RCC 7860 (cell line): ENCODE data around the gene LTB.

ENCODE experiments used
- DNase-seq: peaks from one replicate; pipeline ENCODE4 v3.0.0-alpha.2; 2015; ENCODE audit warnings: low spot score
- FAIRE-seq: peaks from 2 replicates; lab custom pipeline; 2012; peaks lifted over from hg19 to GRCh38; lab: Jason Lieb, UNC

Gene LTB

GRCh38 chr6:31576897-31577578 is 5.2 kb downstream of the LTB start:
- no peak for DNase-seq
- FAIRE-seq = no peak

DNA sequence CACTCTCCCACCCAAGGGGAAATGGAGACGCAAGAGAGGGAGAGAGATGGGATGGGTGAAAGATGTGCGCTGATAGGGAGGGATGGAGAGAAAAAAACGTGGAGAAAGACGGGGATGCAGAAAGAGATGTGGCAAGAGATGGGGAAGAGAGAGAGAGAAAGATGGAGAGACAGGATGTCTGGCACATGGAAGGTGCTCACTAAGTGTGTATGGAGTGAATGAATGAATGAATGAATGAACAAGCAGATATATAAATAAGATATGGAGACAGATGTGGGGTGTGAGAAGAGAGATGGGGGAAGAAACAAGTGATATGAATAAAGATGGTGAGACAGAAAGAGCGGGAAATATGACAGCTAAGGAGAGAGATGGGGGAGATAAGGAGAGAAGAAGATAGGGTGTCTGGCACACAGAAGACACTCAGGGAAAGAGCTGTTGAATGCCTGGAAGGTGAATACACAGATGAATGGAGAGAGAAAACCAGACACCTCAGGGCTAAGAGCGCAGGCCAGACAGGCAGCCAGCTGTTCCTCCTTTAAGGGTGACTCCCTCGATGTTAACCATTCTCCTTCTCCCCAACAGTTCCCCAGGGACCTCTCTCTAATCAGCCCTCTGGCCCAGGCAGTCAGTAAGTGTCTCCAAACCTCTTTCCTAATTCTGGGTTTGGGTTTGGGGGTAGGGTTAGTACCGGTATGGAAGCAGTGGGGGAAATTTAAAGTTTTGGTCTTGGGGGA is 6.1 kb downstream of the LTB start:
- DNase-seq (no peak), FAIRE-seq (no peak)

DNA sequence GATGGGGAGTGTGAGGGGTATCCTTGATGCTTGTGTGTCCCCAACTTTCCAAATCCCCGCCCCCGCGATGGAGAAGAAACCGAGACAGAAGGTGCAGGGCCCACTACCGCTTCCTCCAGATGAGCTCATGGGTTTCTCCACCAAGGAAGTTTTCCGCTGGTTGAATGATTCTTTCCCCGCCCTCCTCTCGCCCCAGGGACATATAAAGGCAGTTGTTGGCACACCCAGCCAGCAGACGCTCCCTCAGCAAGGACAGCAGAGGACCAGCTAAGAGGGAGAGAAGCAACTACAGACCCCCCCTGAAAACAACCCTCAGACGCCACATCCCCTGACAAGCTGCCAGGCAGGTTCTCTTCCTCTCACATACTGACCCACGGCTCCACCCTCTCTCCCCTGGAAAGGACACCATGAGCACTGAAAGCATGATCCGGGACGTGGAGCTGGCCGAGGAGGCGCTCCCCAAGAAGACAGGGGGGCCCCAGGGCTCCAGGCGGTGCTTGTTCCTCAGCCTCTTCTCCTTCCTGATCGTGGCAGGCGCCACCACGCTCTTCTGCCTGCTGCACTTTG is 6.8 kb downstream of the LTB start, which contains the start of gene TNF:
TNF (plus strand) TSS at position 231 of the 567 bp plus-strand sequence; CDS start at position 408, 177 bp downstream.
- FAIRE-seq (no peak), DNase-seq (peak; percentile 37)

DNA sequence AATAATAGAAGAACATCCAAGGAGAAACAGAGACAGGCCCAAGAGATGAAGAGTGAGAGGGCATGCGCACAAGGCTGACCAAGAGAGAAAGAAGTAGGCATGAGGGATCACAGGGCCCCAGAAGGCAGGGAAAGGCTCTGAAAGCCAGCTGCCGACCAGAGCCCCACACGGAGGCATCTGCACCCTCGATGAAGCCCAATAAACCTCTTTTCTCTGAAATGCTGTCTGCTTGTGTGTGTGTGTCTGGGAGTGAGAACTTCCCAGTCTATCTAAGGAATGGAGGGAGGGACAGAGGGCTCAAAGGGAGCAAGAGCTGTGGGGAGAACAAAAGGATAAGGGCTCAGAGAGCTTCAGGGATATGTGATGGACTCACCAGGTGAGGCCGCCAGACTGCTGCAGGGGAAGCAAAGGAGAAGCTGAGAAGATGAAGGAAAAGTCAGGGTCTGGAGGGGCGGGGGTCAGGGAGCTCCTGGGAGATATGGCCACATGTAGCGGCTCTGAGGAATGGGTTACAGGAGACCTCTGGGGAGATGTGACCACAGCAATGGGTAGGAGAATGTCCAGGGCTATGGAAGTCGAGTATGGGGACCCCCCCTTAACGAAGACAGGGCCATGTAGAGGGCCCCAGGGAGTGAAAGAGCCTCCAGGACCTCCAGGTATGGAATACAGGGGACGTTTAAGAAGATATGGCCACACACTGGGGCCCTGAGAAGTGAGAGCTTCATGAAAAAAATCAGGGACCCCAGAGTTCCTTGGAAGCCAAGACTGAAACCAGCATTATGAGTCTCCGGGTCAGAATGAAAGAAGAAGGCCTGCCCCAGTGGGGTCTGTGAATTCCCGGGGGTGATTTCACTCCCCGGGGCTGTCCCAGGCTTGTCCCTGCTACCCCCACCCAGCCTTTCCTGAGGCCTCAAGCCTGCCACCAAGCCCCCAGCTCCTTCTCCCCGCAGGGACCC is 7.8 kb downstream of the LTB start:
- no peak for FAIRE-seq
- DNase-seq = no peak

- DNase-seq (no peak), FAIRE-seq (no peak)
Observed at GRCh38 chr6:31573239-31574105, 8.8 kb downstream of the LTB start.

GRCh38 chr6:31572041-31572911 is 9.9 kb downstream of the LTB start, which contains the start of gene LTA:
LTA (plus strand) TSS chr6:31572289; CDS start chr6:31572743, 454 bp downstream.
- DNase-seq (no peak), FAIRE-seq (no peak)

- DNase-seq = no peak
- no peak for FAIRE-seq
Observed at GRCh38 chr6:31569861-31570536, 12.2 kb downstream of the LTB start.

DNA sequence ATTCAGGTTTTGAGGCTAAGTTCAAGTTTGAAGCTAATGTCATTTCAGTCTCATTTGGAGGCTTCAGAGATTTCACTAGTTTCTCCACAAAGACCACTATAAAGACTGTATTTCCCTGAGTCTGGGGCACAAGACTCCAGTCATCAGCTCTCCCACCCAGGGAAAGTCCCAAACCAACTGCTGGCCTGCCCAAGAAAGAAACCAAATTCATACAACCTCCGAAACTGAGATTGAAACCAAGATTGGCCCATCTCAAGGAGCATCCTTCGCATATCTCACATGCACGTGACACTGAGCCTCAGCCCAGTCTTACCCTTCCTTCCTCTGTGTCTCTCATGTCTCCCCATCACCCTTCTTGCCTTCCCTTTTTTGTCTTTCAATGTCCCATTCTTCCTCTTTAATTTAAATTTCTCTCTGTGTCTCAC is 13.7 kb downstream of the LTB start:
- FAIRE-seq (no peak), DNase-seq (no peak)

DNA sequence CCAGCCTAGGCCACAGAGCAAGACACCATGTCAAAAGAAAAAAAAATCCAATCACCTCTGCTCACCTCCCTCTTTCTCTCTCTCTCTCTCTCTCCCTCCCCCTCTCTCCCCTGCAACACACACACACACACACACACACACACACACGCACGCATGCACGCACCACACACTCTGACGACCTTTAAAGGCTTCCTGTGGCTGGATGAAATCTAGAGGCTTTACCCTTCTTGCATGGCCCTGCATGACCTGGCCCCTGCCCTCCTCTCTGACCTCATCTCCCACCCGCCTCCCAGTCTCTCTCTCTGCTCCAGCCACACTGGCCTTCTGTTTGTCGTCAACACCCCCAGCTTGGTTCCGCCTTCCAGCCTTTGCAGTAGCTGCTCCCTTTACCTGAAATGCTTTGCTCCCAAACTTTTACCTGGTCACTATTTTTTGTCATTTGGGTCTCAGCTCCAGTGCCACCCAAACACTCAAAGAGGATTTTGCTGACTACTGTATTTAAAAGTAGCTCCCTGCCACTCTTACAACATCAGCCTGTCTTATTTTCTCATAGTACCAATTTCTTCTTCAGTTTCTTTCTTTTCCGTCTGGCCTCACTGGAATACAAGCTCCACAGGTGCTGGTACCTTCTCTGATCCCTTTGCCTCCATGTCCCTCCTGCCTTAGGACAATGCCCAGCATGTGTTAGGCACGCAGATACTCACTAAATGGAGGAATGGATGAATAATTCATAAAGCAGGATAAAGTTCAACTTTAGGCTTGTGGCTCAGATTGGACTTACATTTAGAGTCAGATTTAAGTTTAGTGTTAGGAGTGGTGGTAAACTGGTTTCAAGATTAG is 14.5 kb downstream of the LTB start:
- DNase-seq (no peak), FAIRE-seq (no peak)

- FAIRE-seq = no peak
- DNase-seq = no peak
Observed at GRCh38 chr6:31560697-31561058, 21.5 kb downstream of the LTB start.

DNA sequence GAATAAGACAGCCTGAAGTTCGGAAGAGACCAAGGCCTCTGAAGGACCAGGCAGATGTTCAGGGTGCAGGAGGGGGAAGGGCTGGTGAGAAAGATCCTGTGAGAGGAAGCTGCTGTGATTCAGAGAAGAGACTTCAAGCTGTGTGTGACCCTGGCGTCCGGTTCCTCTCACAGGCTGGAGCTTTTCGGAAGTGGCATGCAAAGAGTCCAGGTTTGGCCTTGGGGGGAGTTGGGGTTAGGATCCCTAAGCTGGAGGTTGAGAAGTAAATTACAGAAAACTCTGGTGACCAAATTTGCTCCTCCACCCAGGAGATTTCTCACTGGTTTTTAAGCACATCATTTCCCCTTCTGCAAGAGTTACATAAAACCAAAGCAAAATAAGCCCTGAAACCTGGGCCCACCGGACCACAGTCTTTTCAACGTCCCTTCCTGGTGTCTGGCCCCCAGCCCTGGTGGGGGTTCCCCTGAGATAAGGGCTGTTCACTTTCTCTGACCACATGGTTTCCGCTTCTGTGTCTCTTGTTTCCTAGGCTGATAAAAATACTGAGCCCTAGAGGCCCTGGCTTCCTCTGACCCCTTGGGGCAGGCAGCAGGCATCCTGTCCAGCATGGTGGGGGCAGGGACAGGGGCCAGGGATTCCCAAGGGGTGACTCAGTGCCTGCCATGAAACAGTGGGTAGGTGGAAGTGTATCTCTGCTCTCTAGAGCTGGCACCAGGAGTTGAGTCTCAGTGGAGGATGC is 22.1 kb downstream of the LTB start:
- DNase-seq = peak; percentile 88

DNA sequence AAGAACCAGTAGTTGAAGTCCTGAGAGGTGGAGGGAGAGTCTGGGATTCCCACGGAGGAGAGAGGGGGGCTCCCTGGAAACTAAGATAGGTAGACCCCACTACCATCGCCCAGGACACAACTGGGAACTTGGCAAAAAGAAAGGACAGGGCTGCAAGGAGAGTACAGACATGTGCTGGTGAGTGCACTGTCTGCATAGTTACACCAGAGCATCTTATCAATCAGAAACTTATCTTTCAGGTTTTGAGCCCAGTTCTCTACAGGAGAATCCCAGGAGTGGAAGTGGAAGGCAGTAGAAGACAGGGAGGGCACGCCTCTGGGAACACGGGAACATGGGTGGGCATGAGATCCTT is 22.6 kb downstream of the LTB start:
- DNase-seq = no peak
- no peak for FAIRE-seq

More for the DNA sequence above, 22.1 kb downstream of the LTB start:
- FAIRE-seq = peak; percentile 75

DNA sequence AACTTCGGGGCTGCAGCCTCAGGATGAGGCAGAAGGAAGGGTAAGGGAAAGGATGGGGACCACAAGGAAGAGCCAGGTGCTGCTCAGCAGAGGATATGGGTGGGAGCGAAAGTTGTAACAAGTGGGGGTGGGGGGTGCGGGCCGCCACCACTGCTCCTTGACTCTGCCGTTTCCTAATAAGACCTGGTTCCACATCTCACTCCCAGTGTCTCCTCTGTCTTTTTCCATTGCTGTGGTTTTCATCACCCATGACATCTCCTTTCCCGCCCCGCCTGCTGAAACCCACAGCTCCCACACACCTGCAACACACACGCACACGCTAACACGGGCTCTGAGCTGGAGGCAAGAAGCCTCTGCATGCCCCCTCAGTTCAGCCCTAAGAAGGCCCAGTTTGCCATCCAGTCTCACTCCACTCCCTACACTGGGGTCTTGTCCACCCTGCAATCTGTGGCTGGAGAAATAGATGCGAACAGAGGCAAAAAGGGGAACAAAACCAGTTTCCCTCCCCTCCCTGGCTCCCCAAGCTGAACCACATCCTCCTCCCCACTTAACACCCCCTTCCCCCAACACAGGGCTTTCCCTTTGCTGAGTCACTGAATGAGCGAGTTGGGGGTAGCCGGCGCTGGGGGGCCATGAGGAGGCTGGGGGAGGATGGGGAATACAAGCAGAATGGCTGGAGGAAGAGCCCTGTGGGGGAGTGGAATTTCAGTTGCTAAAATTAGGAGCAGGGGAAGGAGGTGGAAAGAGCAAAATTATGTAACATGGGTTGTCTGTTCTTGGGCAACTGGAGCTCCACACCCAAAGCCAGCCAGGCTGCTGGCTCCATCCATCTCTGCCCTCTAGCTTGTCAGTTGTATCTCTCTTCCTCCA is 23.4 kb downstream of the LTB start:
- DNase-seq = no peak
- FAIRE-seq = no peak

DNA sequence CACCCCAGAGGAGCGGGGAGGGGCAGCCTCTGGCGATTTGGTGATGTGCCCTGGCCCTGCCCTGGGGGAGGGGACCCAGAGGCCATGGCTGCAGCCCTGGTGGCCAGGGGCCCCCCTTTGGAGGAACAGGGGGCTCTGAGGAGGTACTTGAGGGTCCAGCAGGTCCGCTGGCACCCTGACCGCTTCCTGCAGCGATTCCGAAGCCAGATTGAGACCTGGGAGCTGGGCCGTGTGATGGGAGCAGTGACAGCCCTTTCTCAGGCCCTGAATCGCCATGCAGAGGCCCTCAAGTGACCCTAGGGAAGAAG is 24.0 kb downstream of the LTB start:
- no peak for FAIRE-seq
- no peak for DNase-seq

DNA sequence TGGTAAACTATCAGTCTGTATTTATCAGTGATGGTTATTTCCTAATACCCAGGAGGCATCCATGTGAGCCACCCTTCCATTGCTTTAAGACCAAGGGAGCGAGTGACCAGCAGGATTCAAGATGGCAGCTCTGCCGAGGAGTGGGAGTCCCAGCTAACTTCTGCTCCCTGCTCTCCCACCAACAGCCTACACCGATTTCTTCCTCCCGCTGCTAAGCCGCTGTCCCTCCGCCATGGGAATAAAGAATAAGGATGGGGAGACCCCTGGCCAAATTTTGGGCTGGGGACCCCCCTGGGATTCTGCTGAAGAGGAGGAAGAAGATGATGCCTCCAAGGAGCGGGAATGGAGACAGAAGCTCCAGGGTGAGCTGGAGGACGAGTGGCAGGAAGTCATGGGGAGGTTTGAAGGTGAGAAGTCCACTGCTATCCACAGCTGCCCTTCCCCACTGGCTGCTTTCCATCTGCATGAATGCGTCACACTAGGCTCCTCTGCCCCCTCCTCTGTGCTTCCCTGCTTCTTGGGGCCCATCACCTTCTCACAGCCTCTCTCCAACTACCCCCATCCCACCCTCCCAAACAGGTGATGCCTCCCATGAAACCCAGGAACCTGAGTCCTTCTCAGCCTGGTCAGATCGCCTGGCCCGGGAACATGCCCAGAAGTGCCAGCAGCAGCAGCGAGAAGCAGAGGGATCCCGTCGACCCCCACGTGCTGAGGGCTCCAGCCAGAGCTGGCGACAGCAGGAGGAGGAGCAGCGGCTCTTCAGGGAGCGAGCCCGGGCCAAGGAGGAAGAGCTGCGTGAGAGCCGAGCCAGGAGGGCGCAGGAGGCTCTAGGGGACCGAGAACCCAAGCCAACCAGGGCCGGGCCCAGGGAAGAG is 24.5 kb downstream of the LTB start:
- no peak for DNase-seq
- FAIRE-seq = no peak
